ENCODE results near the gene ARHGEF1. TPM values are rescaled to one million over a fixed set of nuclear protein-coding genes. Genes with fewer than 3 reads are reported as not detected.

ARHGEF1 gene
- total and polyA plus RNA-seq, 2 donors (not counting 1 experiment from before 2014, with no cell fraction given) = 21.6 to 23.9 TPM

- Histone ChIP-seq H4K20me1 (ENCODE audit: control insufficient read depth, extremely low read depth, insufficient read depth, low read length) (no peaks in the 10 kb centered on the region), H3K79me2 (ENCODE audit: control insufficient read depth, insufficient read depth, low read length) (no peaks in the 10 kb centered on the region), H3K4me3 (replicated peaks in 1 of 4; ENCODE audit: control extremely low read depth in 1 of 4, insufficient read depth in 1 of 4, low read depth in 3 of 4, low read length in 4 of 4) (no peak overlapping the region), H2AFZ (ENCODE audit: low read length) (no peak overlapping the region), H3K4me1 (ENCODE audit: control insufficient read depth, extremely low read depth, insufficient read depth, low read length) (no peaks in the 10 kb centered on the region), H3K27ac (ENCODE audit: insufficient read depth, low read length) (no peak overlapping the region), H3K9ac (ENCODE audit: insufficient read depth, low read length) (no peak overlapping the region), H3K4me2 (ENCODE audit: extremely low read depth, insufficient read depth, low read length) (no peak overlapping the region), H3K27me3 (ENCODE audit: control insufficient read depth, insufficient read depth, low read length) (no peaks in the 10 kb centered on the region), H3K9me3 (ENCODE audit: control insufficient read depth, insufficient read depth, low read depth, low read length) (no peaks in the 10 kb centered on the region), H3K36me3 (ENCODE audit: control insufficient read depth, insufficient read depth, low read length) (peaks cover 37% of the 10 kb centered on the region)
- TF ChIP-seq, protein P1, sequence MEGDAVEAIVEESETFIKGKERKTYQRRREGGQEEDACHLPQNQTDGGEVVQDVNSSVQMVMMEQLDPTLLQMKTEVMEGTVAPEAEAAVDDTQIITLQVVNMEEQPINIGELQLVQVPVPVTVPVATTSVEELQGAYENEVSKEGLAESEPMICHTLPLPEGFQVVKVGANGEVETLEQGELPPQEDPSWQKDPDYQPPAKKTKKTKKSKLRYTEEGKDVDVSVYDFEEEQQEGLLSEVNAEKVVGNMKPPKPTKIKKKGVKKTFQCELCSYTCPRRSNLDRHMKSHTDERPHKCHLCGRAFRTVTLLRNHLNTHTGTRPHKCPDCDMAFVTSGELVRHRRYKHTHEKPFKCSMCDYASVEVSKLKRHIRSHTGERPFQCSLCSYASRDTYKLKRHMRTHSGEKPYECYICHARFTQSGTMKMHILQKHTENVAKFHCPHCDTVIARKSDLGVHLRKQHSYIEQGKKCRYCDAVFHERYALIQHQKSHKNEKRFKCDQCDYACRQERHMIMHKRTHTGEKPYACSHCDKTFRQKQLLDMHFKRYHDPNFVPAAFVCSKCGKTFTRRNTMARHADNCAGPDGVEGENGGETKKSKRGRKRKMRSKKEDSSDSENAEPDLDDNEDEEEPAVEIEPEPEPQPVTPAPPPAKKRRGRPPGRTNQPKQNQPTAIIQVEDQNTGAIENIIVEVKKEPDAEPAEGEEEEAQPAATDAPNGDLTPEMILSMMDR (conservative IDR thresholded peaks at IDR 0.05 in 1 of 2, IDR thresholded peaks at IDR 0.05 in 1 of 2; ENCODE audit: low read depth in 1 of 2, low read length in 2 of 2) = no peak
- no peak for TF ChIP-seq EZH2 (IDR thresholded peaks at IDR 0.05; ENCODE audit: low read length, missing control alignments)
- no peak for DNase-seq (ENCODE audit: low read depth in 2 of 2)
Observed at GRCh38 chr19:41894350-41894749, 11.4 kb downstream of the ARHGEF1 start.

DNA sequence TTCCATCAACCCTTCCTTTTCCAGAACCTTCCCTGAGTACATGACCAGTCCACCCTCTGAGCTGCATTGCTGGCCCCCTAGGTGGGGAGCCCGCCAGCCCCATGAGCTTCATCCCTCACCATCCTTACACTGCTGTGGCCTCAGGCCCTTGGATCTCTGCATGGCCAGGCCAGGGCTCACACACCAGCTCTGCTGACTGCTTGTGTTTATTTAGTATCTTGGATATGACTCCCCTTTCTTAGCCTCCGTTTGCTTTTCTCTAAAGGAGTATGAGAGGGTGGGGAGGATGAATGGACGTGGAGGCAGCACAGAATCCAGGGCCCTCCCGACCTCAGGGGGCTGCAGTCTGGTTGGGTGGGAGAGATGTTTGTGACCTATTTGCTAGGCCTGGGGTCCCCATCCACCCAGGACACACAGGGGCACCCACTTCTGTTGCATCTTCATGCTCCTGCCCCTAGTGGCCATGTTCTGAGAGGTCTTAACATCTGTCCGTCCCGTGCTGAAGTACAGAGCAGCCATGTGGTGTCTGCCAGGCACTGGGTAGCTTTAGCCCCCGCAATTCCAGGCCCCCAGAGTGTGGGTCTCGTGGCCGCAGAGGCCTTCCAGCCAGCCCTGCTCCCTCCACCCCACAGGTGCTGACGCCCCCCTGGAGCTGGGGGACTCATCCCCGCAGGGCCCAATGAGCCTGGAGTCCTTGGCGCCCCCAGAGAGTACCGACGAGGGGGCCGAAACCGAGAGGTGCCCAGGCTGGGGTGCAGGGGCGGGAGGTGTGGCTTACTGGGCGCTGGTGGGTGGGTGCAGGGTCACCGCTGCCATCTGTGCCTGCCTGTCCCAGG lies 13.0 kb downstream of the ARHGEF1 start:
- no peaks in the 10 kb centered on the region for H3K9me3 ChIP-seq (ENCODE audit: control insufficient read depth, insufficient read depth, low read depth, low read length)
- H3K9ac ChIP-seq (ENCODE audit: insufficient read depth, low read length) = no peak overlapping the region
- H2AFZ ChIP-seq (ENCODE audit: low read length) = no peak overlapping the region
- no peaks in the 10 kb centered on the region for H4K20me1 ChIP-seq (ENCODE audit: control insufficient read depth, extremely low read depth, insufficient read depth, low read length)
- H3K79me2 ChIP-seq (ENCODE audit: control insufficient read depth, insufficient read depth, low read length) = no peaks in the 10 kb centered on the region
- H3K4me1 ChIP-seq (ENCODE audit: control insufficient read depth, extremely low read depth, insufficient read depth, low read length) = no peaks in the 10 kb centered on the region
- no peak overlapping the region for H3K4me2 ChIP-seq (ENCODE audit: extremely low read depth, insufficient read depth, low read length)
- no peaks in the 10 kb centered on the region for H3K27me3 ChIP-seq (ENCODE audit: control insufficient read depth, insufficient read depth, low read length)
- no peak for DNase-seq (ENCODE audit: low read depth in 2 of 2)
- H3K27ac ChIP-seq (ENCODE audit: insufficient read depth, low read length) = no peak overlapping the region
- peaks cover 34% of the 10 kb centered on the region for H3K36me3 ChIP-seq (ENCODE audit: control insufficient read depth, insufficient read depth, low read length)
- no peak for TF ChIP-seq EZH2 (IDR thresholded peaks at IDR 0.05; ENCODE audit: low read length, missing control alignments)
- TF ChIP-seq, protein P1 (conservative IDR thresholded peaks at IDR 0.05 in 1 of 2, IDR thresholded peaks at IDR 0.05 in 1 of 2; ENCODE audit: low read depth in 1 of 2, low read length in 2 of 2) = peak in 1 of 2 donors; percentile 26
- no peak overlapping the region for H3K4me3 ChIP-seq (replicated peaks in 1 of 4; ENCODE audit: control extremely low read depth in 1 of 4, insufficient read depth in 1 of 4, low read depth in 3 of 4, low read length in 4 of 4)

DNA sequence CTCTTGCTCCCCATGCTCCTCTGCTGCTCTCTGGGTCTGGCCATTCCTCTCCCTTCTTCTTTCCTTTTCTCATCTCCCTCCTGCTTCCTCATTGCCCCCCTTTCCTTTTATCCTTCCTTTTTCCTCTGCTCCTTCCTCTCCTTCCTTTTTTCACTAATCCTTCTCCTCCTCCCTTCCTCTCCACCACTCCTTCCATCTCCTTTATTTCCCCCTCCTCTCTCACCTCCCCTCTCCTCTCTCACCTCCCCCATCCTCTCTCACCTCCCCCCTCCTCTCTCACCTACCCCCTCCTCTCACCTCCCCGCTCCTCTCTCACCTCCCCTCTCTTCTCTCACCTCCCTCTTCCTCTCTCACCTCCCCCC lies 13.6 kb downstream of the ARHGEF1 start:
- Histone ChIP-seq H4K20me1 (ENCODE audit: control insufficient read depth, extremely low read depth, insufficient read depth, low read length) (no peaks in the 10 kb centered on the region), H3K79me2 (ENCODE audit: control insufficient read depth, insufficient read depth, low read length) (no peaks in the 10 kb centered on the region), H2AFZ (ENCODE audit: low read length) (no peak overlapping the region), H3K4me1 (ENCODE audit: control insufficient read depth, extremely low read depth, insufficient read depth, low read length) (no peaks in the 10 kb centered on the region), H3K36me3 (ENCODE audit: control insufficient read depth, insufficient read depth, low read length) (peaks cover 34% of the 10 kb centered on the region), H3K27ac (ENCODE audit: insufficient read depth, low read length) (no peak overlapping the region), H3K4me3 (replicated peaks in 1 of 4; ENCODE audit: control extremely low read depth in 1 of 4, insufficient read depth in 1 of 4, low read depth in 3 of 4, low read length in 4 of 4) (no peak overlapping the region), H3K9ac (ENCODE audit: insufficient read depth, low read length) (no peak overlapping the region), H3K9me3 (ENCODE audit: control insufficient read depth, insufficient read depth, low read depth, low read length) (no peaks in the 10 kb centered on the region), H3K4me2 (ENCODE audit: extremely low read depth, insufficient read depth, low read length) (no peak overlapping the region), H3K27me3 (ENCODE audit: control insufficient read depth, insufficient read depth, low read length) (no peaks in the 10 kb centered on the region)
- TF ChIP-seq EZH2 (IDR thresholded peaks at IDR 0.05; ENCODE audit: low read length, missing control alignments) = no peak
- TF ChIP-seq, protein P1 (conservative IDR thresholded peaks at IDR 0.05 in 1 of 2, IDR thresholded peaks at IDR 0.05 in 1 of 2; ENCODE audit: low read depth in 1 of 2, low read length in 2 of 2) = no peak
- no peak for DNase-seq (ENCODE audit: low read depth in 2 of 2)
